Heart left ventricle (tissue), 13 donors: ENCODE measurements around the gene TOM1.

Experiments used
- CTCF ChIP-seq, 12 donors: fragments of 200-600 bp; sonication (generic) in 4 of 12; IDR thresholded peaks; one replicate each; pipeline versions ENCODE4 v1.5.0 to v1.8.0; 2018 to 2022; ENCODE audit warnings: antibody characterized with exemption in 12 of 12, mild to moderate bottlenecking in 5 of 12
- POLR2A ChIP-seq, 2 donors: fragments of 450-650 bp; IDR thresholded peaks; one replicate each; pipeline ENCODE4 v1.6.1; 2017; ENCODE audit warnings: antibody characterized with exemption in 2 of 2, mild to moderate bottlenecking in 2 of 2, moderate library complexity in 2 of 2
- donor health status: ischemic (EF 13 %, LVEDD 7.1; RV severe dilation, severe dysfunction).
- donor health status: DM: no; HTN: yes; CAD: no.
- donor health status: DM: no; HTN: no; CAD: no.
- donor health status: ischemic (EF 25% LVEDD 6.9; RV normal size, moderate dysfunction).
- donor health status: ischemic (EF 25% LVEDD 5.7; RV mildly dilated, moderate dysfunction).
- donor health status: ischemic (EF 35%, LVEDD 5.7; RV mildly dilated, moderate dysfunction).
- donor health status: nonischemic (EF 11% LVEDD 7.7; RV severe dilation, severe dysfunction).
- donor health status: DM: yes; HTN: yes; CAD: no.
- donor health status: PGD.
- donor health status: ischemic (EF 29% LVEDD 5.4; RV normal size, mild dysfunction).
- donor health status: nonischemic (EF 23%, LVEDD 6.1; RV moderate dilation, normal function).

GRCh38 chr22:35350539-35351503 is 51.1 kb downstream of the TOM1 start:
- TF ChIP-seq POLR2A (IDR thresholded peaks at IDR 0.05) (peak in 1 of 2 donors; percentile 48), CTCF (IDR thresholded peaks at IDR 0.05) (peak; percentile 81 to 99 (median 92))
